Right lung (tissue), 5 donors: ENCODE data around the gene ELMO2. TPM values are rescaled to one million over a fixed set of nuclear protein-coding genes. Genes with fewer than 3 reads are reported as not detected.

ENCODE experiments used
- polyA plus RNA-seq, 5 donors: library from polyadenylated mRNA; unstranded; fragments of 120-200 nt; gene quantifications; one replicate each; pipeline versions ENCODE4 v1.2.1 to v1.2.3, GENCODE V29; 2013; ENCODE audit warnings: inconsistent platforms in 1 of 5, low replicate concordance in 1 of 5; ENCODE audit not compliant: insufficient read length in 5 of 5, insufficient read depth in 1 of 5

ELMO2 gene
- polyA plus RNA-seq, 5 donors: 56.3 to 66.9 (median 63.6) TPM

Other genes with a start within 250 kb of the ELMO2 start
- under 1 TPM; 0.04 to 0.12 (median 0.06) TPM for gene CDH22, start 98.1 kb downstream of the ELMO2 start, polyA plus RNA-seq
- 10 to 100 TPM; 24.5 to 52.5 (median 43.4) TPM for gene ZNF334, start 106.9 kb upstream of the ELMO2 start, polyA plus RNA-seq
- not detected for gene OCSTAMP, start 144.0 kb upstream of the ELMO2 start, polyA plus RNA-seq
- 10 to 100 TPM in 2 of 5 donors, 1 to 10 TPM in 3; 6.2 to 11.2 (median 7.8) TPM for gene SLC13A3, start 244.8 kb upstream of the ELMO2 start, polyA plus RNA-seq